Left cardiac atrium (tissue), 4 donors: Measurements from ENCODE around the gene TMEM121. TPM values are rescaled to one million over a fixed set of nuclear protein-coding genes. Genes with fewer than 3 reads are reported as not detected.
A peak's percentile ranks its signal among the peaks of the same experiment; 100 is the strongest.

Experiments
- ATAC-seq, 2 donors: fragments of 200-7000 bp; cut with Tn5 transposase; one replicate each; pipeline ENCODE4 v1.9.1; 2020; ENCODE audit warnings: mild to moderate bottlenecking in 2 of 2, moderate library complexity in 2 of 2
- DNase-seq: peaks from one replicate; pipeline ENCODE4 v3.0.0-alpha.2; 2020
- intact Hi-C, 2 donors: fragments of 100-400 bp; cut with DNase I; formaldehyde crosslinking; loops; one replicate each; pipeline versions ENCODE4 v1.14.1 to v1.15.1; 2022 to 2023
- long read RNA-seq: library from polyadenylated mRNA; unstranded; transcript quantifications from one replicate; pipeline ENCODE4 v2.0.0, GENCODE V29; 2021
- total RNA-seq, 2 donors: library from RNA; stranded (reverse); fragmentation: NEBNext Ultra II Directional; extraction: Animal tissue kit (Norgen Biotek cat#: 25700); gene quantifications; one replicate each; pipeline ENCODE4 v1.2.1, GENCODE V29; 2021
- donor health status: DM: no; HTN: yes; CAD: no.
- donor health status: DM: no; HTN: yes; CAD: no; lungs with severe emphysema.
- donor health status: DM: yes; HTN: yes; CAD: no.
- donor health status: Dilated cardiomyopathy.

TMEM121 gene
- total RNA-seq: 1 to 10 TPM; 2.2 to 2.7 TPM
- long read RNA-seq, partial matches to known transcripts: 0 of 1 reads
- long read RNA-seq, other reads (novel, unspliced or antisense): 1 of 1 reads

GRCh38 chr14:105525861-105526775, at the start of gene TMEM121:
Gene TMEM121 (plus strand): TSS chr14:105526583. CDS start chr14:105528835, 2,252 bp downstream.
- DNase-seq (no peak), ATAC-seq (peak; percentile 6 to 24)
- intact Hi-C loops: loop anchor here in 1 of 2 donors (10.0 kb wide), 1 partner anchor 321 kb away; no protein-coding TSS in a partner anchor

DNA sequence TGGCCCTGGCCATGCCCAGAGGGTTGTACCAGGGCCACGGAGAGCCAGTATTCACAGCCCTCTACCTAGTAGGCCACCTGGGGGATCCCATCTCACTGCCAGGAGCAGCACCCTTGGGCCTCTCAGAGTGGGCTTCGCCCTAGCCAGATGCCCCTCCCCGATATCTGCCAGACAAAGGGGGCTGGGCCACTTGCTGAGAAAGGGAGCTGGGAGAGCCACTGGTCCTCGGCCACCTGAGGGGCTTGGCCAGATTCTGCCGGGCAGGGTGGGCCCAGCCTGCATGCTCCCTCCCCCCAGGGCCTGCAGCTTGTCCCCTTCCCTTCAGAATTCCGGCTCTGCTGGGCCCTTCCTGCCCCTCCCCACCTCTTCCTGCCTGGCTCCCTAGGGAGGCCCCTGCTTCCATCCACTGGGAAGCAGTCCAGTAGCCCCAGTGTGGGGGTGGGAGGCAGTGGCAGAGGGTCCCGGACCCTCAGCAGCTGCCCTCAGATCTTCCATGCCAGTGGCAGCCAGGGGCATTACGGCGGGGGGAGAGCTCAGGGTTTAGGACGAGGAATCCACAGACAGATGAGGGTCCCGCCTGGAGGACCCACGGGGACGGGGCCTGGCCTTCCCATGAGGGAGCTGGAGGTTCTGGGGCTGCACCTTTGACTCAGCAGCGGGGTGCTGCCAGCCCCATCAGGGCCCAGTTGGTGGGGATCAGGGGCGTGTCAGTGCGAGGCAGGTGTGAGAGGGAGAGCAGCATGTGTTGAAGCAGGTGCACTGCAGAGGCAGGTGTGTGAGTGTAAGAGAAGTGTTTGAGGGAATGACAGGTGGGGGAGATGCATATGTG, 49.3 kb upstream of the TMEM121 start:
- ATAC-seq (no peak), DNase-seq (peak; percentile 60)
- intact Hi-C loops: no loop called here

DNA sequence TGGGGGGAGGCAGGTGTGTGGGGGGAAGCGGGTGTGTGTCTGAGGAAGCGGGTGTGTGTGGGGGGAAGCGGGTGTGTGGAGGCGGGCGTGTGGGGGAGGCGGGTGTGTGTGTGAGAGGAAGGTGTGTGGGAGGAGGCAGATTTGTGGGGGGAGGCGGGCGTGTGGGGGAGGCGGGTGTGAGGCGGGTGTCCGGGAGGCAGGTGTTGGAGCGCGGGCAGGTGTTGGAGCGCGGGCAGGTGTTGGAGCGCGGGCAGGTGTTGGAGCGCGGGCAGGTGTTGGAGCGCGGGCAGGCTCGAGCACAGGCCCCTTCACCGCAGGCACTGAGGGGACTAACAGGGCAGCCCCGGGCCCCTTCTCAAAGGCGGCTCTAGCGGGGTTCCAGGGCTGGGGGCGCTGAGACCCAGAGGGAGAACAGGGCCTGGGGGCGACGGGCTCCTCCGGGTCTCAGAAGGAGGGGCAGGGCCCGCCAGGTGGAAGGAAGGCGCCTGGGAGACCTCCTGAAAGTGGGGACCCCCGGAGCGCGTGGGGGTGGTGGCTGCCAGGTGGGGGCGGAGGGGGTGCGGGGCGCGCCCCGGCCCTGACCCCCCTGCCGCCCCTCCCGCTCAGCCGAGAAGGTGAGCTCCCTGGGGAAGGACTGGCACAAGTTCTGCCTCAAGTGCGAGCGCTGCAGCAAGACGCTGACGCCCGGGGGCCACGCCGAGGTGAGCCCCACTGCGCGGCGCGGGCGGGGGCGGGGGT, 48.6 kb upstream of the TMEM121 start:
- ATAC-seq (no peak), DNase-seq (peak; percentile 57)
- intact Hi-C loops: no loop called here

GRCh38 chr14:105478398-105479251, 47.8 kb upstream of the TMEM121 start:
- DNase-seq: peak; percentile 34
- intact Hi-C loops: no loop called here
- no peak for ATAC-seq

- ATAC-seq (no peak), DNase-seq (peak; percentile 35)
- intact Hi-C loops: no loop called here
Measured at GRCh38 chr14:105479431-105480158, 46.8 kb upstream of the TMEM121 start.

DNA sequence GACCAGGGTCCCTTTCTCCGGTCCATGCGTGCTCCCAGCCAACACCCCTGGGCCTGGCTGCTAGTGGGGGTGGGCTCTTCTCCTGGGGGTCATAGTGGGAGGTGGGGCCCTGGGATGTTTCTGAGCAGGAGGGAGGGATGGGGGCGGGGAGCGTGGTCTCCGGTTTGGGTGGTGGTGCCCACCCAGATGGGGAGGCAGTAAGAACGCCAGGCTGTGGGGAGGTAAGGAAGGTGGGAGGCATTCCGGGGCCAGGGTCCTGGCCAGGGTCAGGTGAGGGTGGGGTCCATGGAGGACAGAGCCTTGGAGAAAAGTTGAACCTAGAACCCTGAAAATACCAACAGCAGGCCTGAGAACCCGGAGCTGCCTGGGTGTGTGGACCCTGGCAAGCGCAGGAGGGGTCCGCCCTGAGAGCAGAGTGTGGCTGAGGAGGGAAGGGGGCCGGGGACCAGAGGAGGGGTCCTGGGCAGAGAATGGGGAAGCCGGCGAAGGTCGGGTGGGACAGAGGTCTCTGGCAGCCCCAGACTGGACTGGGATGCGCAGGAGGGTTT, 46.1 kb upstream of the TMEM121 start:
- DNase-seq (peak; percentile 32), ATAC-seq (no peak)
- intact Hi-C loops: no loop called here

DNA sequence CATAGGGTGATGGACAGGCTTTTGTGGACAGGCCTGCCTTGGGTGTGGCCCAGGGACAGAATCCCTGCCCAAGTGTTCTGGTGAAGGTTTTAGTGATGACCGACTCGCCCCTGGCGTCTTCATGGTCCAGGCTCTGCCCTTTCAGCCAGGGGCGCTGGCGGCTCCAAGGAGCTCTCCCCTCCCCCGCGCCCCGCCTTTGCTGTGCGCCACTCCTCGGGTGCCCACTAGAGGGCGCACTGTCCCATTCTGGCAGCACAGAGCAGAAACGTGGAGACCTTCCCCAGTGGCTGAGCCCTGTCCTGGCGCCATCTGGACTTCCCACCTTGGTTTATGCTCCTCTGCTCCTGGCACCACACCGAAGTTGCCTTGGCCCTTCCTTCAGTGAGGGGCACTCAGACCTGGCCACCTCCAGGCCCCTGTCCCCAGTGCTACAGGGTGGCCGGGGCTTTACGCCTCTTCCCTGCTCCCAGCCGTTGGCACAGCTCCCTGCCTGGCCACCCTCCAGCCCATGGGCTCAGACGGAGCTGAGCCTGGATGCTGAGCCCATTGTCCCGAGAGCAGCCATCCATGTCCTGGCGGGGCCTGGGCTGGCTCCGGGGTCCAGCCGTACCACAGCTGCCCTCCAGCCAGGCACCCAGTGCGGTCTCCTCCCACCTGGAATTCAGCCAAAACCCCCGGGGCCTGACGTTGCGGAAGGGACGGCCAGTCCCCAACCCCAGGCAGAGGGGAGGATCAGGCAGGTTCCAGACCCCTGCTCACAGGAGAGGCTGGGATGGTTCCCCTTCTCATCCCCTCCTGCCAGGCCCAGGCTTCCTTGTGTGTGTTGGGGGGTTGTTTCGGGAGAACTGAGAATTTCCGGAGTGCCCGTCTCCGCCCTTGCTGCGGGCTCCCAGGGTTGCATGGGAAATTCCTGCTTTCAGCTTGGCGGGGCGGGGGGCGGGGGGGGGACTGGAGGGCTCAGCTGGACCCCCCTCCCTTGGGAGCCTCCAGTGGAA, 45.3 kb upstream of the TMEM121 start:
- DNase-seq (peak; percentile 90), ATAC-seq (peak; percentile 63 to 64)
- intact Hi-C loops: no loop called here

DNA sequence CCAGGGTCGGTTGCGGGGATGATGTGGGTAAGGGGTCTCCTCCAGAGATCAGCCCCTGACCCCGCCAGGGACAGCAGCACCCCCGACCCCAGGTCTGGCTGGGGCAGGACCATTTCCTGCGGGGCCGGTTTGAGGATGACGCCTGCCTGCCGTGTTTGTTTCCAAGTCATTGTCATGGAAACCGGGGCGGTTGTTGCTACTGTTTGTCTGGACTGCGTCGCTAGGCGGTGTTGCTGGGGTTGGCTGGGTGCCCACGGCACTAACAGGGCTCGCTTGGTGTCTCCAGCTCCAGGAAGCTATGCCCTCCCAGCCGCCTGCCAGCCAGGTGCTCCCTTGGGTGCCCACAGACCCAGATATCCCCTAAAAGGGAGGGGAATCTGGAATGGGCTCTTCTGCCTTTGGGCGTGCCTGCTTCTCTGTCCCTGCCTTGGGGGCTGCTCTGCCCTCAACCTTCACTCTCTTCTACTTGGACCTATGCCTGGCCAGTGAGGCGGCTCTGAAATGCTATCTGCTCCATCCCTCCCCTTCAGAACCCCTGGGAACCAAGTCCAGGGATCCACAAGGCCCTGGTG, 44.4 kb upstream of the TMEM121 start:
- ATAC-seq (peak; percentile 45 to 56), DNase-seq (peak; percentile 96)
- intact Hi-C loops: no loop called here

GRCh38 chr14:105482486-105483110, 43.8 kb upstream of the TMEM121 start:
- no peak for ATAC-seq
- intact Hi-C loops: no loop called here
- no peak for DNase-seq

DNA sequence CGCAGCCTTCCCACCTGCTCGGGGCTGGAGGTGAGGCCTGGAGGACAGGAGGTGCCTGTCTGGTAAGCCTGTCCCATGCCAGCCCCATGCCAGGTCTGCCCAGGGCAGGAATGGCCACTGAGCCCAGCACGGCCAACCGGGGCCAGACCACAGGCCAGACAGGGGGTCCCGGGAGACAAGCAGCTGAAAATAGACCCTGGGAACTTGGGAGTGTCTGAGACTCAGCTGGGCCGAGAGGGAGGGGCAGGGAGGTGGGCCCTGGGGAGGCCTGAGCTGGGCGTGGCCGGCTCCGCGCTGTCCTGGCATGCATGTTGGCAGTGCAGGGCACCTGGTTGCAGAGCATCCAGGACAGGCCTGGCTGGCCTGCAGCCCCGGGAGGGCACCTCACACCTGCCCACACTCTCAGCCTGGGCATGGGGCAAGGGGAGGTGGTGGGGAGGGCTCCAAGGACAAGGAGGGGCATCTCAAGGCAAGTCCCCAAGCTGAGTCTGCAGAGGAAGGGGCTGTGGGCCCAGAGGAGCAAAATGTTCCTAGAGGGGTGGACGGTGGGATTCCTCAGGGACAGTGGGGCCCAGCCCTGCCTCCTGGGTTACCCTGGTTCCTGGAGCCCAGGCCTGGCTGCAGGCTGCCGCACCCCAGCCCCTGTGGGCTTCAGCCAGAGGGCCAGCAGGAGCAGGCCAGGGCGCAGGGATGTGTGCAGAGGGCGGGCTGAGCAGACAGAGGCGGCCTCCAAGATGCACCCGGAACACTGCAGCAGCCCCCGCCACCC, 42.9 kb upstream of the TMEM121 start:
- DNase-seq: peak; percentile 42
- intact Hi-C loops: no loop called here
- ATAC-seq: no peak

DNA sequence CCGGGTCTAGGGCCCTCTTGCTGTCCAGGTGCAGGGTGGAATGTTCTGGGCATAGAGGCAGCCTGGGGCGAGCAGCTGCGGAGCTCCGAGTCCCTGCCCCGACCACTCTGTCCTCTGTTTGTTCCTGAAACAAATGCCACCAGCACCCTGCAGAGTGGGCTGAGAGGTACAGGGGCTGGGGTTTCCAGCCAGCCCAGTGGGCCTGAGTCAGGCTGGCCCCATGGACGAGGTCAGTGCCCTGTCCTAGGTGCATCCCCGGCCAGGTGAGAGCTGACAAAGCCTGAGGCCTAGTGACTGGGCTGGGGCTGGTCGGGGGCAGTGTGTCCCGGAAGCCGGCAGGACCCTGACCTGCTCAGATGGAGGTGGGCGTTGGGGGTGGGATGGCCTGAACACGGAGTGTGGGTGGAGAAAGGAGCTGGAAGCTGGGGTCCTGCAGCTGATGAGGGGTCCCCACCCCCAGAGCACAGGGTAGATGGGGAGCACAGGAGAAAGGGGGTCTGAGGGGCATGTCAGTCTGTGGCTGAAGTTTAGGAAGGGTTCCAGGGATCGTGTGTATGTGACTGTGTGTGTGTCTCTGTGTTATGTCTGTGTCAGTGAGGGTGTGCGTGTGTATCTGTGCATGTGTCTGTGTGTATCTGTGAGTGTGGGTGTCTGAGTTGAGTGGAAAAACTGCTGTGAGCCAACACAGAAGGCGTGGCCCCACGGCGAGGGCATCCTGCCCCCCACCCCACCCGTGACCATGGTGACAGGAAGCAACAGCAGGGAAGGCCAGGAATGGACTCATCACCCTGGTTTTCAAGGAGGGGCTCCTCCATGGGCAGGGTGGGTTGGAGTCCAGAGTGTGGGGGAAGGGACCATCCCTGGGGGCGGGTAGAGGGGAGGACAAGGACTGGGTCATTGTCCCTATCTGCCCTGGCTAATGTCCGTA, 42.0 kb upstream of the TMEM121 start:
- DNase-seq: peak; percentile 86
- no peak for ATAC-seq
- intact Hi-C loops: no loop called here

- intact Hi-C loops: no loop called here
- no peak for DNase-seq
- no peak for ATAC-seq
Measured at GRCh38 chr14:105484997-105485393, 41.4 kb upstream of the TMEM121 start.

DNA sequence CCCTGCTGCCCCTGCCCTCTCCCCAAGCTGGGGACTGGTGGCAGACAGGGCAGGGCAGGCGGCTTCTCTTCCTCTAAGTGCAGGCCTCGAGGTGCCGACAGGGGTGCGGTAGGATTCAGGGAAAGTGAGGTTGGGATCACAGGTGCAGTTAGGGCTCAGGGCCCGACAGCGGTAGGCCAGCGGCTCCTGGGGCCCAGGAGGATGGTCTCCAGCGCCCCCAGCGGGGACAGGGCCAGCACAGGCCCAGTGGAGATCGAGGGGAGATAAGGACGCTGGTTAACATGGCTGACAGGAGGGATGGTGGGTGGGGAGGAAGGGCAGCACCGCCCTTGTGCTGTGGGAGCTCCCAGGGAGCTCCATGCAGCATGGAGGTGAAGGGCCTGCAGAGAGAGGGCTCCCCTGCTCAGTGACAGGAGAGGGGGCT, 40.6 kb upstream of the TMEM121 start:
- intact Hi-C loops: no loop called here
- DNase-seq (no peak), ATAC-seq (no peak)
